Measurements from ENCODE around the gene TTYH2. TPM values are rescaled to one million over a fixed set of nuclear protein-coding genes. Genes with fewer than 3 reads are reported as not detected.

Gene TTYH2
- total RNA-seq, 1 experiment from 2014 or later: 4.5 TPM

DNA sequence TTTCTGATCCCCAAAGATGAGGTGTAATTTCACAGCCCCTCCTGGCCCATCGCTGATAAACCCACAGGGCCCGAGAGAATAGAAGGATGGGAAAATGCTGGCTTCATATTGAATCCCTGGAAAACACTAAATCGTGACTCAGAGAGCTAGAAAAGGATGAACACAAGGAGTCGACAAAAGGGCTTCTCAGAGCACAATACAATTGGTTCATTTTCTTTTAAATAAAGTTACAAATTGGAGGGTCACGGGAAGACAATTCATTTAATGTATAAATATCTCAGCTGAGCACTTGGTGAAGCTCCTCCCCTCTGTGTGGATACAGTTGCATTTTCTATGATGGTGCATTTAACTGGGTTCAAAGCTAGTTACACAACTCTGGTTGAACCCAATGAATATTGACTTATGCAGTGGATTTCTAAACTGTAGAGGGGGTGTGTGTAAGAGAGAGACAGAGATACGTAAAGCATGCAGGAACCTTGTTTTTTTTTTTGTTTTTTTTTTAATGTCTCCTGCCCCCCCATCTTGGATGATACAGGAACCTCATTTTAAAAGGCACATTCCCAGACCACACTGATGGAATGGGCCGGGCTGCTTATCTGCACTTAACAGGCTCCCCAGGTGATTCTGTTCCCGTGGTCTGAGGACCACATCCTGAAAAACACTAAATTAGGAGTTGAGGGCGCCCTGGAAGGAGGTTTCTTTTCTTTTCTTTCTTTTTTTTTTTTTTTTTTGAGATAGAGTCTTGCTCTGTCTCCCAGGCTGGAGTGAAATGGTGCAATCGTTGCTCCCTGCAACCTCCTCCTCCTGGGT, 14.1 kb downstream of the TTYH2 start:
- no peak for DNase-seq (ENCODE audit: low spot score)
- ChIA-PET CTCF (no interaction called here), POLR2A (no interaction called here)
- no peaks in the 10 kb centered on the region for H3K4me1 Mint-ChIP-seq
- no peak for TF ChIP-seq FOXK1 (CRISPR knock-in tag; IDR thresholded peaks at IDR 0.05)
- no peak for TF ChIP-seq ZNF138 (CRISPR knock-in tag; conservative IDR thresholded peaks at IDR 0.05)
- no peak for TF ChIP-seq GTF2I (CRISPR knock-in tag; conservative IDR thresholded peaks at IDR 0.05)
- no peak for TF ChIP-seq JUN (CRISPR knock-in tag; IDR thresholded peaks at IDR 0.05)
- TF ChIP-seq, protein P1, sequence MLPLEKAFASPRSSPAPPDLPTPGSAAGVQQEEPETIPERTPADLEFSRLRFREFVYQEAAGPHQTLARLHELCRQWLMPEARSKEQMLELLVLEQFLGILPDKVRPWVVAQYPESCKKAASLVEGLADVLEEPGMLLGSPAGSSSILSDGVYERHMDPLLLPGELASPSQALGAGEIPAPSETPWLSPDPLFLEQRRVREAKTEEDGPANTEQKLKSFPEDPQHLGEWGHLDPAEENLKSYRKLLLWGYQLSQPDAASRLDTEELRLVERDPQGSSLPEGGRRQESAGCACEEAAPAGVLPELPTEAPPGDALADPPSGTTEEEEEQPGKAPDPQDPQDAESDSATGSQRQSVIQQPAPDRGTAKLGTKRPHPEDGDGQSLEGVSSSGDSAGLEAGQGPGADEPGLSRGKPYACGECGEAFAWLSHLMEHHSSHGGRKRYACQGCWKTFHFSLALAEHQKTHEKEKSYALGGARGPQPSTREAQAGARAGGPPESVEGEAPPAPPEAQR (CRISPR knock-in tag; IDR thresholded peaks at IDR 0.05): no peak
- TF ChIP-seq, protein P2, sequence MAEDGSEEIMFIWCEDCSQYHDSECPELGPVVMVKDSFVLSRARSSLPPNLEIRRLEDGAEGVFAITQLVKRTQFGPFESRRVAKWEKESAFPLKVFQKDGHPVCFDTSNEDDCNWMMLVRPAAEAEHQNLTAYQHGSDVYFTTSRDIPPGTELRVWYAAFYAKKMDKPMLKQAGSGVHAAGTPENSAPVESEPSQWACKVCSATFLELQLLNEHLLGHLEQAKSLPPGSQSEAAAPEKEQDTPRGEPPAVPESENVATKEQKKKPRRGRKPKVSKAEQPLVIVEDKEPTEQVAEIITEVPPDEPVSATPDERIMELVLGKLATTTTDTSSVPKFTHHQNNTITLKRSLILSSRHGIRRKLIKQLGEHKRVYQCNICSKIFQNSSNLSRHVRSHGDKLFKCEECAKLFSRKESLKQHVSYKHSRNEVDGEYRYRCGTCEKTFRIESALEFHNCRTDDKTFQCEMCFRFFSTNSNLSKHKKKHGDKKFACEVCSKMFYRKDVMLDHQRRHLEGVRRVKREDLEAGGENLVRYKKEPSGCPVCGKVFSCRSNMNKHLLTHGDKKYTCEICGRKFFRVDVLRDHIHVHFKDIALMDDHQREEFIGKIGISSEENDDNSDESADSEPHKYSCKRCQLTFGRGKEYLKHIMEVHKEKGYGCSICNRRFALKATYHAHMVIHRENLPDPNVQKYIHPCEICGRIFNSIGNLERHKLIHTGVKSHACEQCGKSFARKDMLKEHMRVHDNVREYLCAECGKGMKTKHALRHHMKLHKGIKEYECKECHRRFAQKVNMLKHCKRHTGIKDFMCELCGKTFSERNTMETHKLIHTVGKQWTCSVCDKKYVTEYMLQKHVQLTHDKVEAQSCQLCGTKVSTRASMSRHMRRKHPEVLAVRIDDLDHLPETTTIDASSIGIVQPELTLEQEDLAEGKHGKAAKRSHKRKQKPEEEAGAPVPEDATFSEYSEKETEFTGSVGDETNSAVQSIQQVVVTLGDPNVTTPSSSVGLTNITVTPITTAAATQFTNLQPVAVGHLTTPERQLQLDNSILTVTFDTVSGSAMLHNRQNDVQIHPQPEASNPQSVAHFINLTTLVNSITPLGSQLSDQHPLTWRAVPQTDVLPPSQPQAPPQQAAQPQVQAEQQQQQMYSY (CRISPR knock-in tag; IDR thresholded peaks at IDR 0.05): no peak
- TF ChIP-seq, protein P3, sequence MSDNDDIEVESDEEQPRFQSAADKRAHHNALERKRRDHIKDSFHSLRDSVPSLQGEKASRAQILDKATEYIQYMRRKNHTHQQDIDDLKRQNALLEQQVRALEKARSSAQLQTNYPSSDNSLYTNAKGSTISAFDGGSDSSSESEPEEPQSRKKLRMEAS (CRISPR knock-in tag; IDR thresholded peaks at IDR 0.05): no peak
- no peak overlapping the region for H3K27ac Mint-ChIP-seq
- no peak overlapping the region for H3K4me3 Mint-ChIP-seq
- H3K36me3 Mint-ChIP-seq: no peaks in the 10 kb centered on the region
- H3K9me3 Mint-ChIP-seq: no peaks in the 10 kb centered on the region
- ATAC-seq: no peak
- H3K27me3 Mint-ChIP-seq (ENCODE audit: low read depth): no peaks in the 10 kb centered on the region

DNA sequence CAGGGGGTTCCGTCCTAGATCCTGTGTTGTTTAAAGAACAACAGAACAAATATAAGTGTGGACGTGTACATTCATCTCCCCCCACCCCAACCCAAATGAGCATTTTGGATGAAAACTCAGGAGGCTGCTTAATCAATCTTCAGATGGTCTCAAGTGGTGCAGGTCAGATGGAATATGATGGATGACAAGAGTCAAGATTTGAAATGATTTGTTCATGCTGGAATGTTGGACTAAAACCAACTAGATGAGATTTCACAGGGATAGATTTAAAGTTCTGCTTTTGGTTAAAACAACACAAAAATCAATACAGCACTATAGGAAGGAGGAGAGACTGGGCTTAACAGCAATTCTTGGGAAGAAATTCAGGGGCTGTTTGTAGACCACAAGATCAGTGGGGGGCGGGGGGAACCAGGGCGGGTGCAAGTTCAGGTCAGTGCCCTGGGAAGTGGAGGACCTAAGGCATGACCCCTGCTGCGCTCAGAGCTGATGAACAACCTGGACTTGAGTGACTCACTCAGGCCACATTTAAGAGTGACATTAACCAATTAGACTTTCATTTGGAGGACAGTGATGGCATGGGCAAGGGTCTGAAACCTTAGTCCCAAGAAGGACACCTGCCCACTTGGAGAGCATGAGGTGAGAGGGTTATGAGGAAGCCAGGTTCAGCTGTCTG, 15.1 kb downstream of the TTYH2 start:
- ATAC-seq (no peak), DNase-seq (ENCODE audit: low spot score) (no peak)
- ChIA-PET CTCF (no interaction called here), POLR2A (no interaction called here)
- no peak overlapping the region for H3K4me3 Mint-ChIP-seq
- no peaks in the 10 kb centered on the region for H3K36me3 Mint-ChIP-seq
- TF ChIP-seq TP53 (CRISPR knock-in tag; IDR thresholded peaks at IDR 0.05) (no peak), NFYB (CRISPR knock-in tag; conservative IDR thresholded peaks at IDR 0.05; ENCODE audit: low read depth) (no peak), GABPB1 (CRISPR knock-in tag; IDR thresholded peaks at IDR 0.05) (no peak)
- H3K27ac Mint-ChIP-seq: no peak overlapping the region
- H3K4me1 Mint-ChIP-seq: peaks cover 4% of the 10 kb centered on the region
- no peaks in the 10 kb centered on the region for H3K27me3 Mint-ChIP-seq (ENCODE audit: low read depth)
- no peaks in the 10 kb centered on the region for H3K9me3 Mint-ChIP-seq

DNA sequence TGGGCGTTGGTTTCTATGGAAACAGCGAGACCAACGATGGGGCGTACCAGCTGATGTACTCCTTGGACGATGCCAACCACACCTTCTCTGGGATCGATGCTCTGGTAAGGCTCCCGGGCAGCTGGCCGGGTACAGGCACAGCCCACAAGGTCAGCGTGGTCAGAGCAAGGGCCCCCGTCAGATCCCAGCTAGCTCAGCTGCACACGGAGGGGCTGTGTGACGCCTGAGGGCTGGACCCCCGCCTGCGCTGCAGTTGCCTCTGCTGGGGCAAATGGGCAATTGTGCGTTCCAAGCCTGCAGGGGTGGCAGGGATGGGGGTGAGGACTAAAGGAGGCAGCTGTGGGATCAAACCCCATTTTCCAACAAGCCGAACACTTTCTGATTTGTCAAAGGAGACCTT, 17.5 kb downstream of the TTYH2 start:
- no peaks in the 10 kb centered on the region for H3K27me3 Mint-ChIP-seq (ENCODE audit: low read depth)
- no peaks in the 10 kb centered on the region for H3K36me3 Mint-ChIP-seq
- DNase-seq (ENCODE audit: low spot score): no peak
- H3K4me1 Mint-ChIP-seq: peaks cover 12% of the 10 kb centered on the region
- ChIA-PET CTCF (interaction anchor here (1.1 to 2.0 kb wide), 3 partner anchors 18 to 54 kb away, joined by 3 to 7 read pairs (median 4); partner anchors contain the start of gene TTYH2), POLR2A (no interaction called here)
- H3K27ac Mint-ChIP-seq: no peak overlapping the region
- no peaks in the 10 kb centered on the region for H3K9me3 Mint-ChIP-seq
- H3K4me3 Mint-ChIP-seq: no peak overlapping the region
- no peak for ATAC-seq
- TF ChIP-seq, protein P4, sequence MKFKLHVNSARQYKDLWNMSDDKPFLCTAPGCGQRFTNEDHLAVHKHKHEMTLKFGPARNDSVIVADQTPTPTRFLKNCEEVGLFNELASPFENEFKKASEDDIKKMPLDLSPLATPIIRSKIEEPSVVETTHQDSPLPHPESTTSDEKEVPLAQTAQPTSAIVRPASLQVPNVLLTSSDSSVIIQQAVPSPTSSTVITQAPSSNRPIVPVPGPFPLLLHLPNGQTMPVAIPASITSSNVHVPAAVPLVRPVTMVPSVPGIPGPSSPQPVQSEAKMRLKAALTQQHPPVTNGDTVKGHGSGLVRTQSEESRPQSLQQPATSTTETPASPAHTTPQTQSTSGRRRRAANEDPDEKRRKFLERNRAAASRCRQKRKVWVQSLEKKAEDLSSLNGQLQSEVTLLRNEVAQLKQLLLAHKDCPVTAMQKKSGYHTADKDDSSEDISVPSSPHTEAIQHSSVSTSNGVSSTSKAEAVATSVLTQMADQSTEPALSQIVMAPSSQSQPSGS (CRISPR knock-in tag; IDR thresholded peaks at IDR 0.05; ENCODE audit: borderline replicate concordance, low read depth): no peak
- no peak for TF ChIP-seq CREB1 (CRISPR knock-in tag; IDR thresholded peaks at IDR 0.05)
- TF ChIP-seq OVOL2 (CRISPR knock-in tag; IDR thresholded peaks at IDR 0.05; ENCODE audit: borderline replicate concordance): no peak
- TF ChIP-seq, protein P1 (CRISPR knock-in tag; IDR thresholded peaks at IDR 0.05): no peak
- TF ChIP-seq CBFB (CRISPR knock-in tag; IDR thresholded peaks at IDR 0.05; ENCODE audit: low read depth): no peak
- no peak for TF ChIP-seq ZNF232 (CRISPR knock-in tag; IDR thresholded peaks at IDR 0.05)
- TF ChIP-seq, protein P5, sequence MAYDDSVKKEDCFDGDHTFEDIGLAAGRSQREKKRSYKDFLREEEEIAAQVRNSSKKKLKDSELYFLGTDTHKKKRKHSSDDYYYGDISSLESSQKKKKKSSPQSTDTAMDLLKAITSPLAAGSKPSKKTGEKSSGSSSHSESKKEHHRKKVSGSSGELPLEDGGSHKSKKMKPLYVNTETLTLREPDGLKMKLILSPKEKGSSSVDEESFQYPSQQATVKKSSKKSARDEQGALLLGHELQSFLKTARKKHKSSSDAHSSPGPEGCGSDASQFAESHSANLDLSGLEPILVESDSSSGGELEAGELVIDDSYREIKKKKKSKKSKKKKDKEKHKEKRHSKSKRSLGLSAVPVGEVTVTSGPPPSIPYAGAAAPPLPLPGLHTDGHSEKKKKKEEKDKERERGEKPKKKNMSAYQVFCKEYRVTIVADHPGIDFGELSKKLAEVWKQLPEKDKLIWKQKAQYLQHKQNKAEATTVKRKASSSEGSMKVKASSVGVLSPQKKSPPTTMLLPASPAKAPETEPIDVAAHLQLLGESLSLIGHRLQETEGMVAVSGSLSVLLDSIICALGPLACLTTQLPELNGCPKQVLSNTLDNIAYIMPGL (CRISPR knock-in tag; IDR thresholded peaks at IDR 0.05): no peak
- TF ChIP-seq, protein P6, sequence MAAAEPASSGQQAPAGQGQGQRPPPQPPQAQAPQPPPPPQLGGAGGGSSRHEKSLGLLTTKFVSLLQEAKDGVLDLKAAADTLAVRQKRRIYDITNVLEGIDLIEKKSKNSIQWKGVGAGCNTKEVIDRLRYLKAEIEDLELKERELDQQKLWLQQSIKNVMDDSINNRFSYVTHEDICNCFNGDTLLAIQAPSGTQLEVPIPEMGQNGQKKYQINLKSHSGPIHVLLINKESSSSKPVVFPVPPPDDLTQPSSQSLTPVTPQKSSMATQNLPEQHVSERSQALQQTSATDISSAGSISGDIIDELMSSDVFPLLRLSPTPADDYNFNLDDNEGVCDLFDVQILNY (CRISPR knock-in tag; IDR thresholded peaks at IDR 0.05): no peak
- no peak for TF ChIP-seq ZNF138 (CRISPR knock-in tag; conservative IDR thresholded peaks at IDR 0.05)
- TF ChIP-seq, protein P7, sequence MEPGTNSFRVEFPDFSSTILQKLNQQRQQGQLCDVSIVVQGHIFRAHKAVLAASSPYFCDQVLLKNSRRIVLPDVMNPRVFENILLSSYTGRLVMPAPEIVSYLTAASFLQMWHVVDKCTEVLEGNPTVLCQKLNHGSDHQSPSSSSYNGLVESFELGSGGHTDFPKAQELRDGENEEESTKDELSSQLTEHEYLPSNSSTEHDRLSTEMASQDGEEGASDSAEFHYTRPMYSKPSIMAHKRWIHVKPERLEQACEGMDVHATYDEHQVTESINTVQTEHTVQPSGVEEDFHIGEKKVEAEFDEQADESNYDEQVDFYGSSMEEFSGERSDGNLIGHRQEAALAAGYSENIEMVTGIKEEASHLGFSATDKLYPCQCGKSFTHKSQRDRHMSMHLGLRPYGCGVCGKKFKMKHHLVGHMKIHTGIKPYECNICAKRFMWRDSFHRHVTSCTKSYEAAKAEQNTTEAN (CRISPR knock-in tag; IDR thresholded peaks at IDR 0.05): no peak

All from WTC11 (cell line).